T-helper 9 cell (primary cell): ENCODE results near the gene PLA2G2D.

Experiments
- DNase-seq: peaks from one replicate; pipeline ENCODE4 v3.0.0-alpha.2; 2020

Gene PLA2G2D

DNA sequence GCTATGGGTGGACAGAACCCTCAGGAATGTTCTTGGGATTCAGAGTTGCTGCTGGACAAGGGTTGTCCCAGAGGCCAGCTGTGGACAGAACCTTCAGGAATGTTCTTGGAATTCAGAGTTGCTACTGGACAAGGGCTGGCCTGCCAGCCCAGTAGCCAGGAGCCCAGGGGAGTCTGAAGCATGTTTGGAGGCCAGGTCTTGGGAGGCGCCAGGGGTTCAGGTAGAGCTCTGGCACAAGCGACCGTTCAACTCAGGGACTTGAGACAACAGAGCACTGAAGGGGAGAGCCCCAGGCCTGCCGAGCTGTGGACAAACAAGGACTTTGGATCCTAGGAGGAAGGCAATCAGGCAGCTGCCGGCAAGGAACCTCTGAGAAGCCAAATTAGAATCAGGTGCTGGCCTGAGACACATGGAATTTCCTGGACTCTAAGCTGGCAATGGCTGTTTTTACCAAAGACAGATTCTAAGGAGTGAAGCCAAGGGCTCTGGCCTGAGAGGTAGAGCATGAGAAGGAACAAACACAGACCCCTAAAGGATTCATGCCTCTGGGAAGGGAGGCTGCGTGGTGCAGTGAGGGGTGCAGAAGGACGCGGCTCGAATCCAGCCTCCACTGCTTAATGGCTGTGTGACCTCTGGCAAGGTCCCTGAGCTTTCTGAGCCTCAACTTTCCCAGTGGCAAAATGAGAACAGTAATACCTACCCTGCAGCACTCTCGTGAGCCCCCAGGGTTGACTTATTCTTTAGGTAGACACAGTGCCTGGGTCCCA, 36.0 kb downstream of the PLA2G2D start:
- no peak for DNase-seq

DNA sequence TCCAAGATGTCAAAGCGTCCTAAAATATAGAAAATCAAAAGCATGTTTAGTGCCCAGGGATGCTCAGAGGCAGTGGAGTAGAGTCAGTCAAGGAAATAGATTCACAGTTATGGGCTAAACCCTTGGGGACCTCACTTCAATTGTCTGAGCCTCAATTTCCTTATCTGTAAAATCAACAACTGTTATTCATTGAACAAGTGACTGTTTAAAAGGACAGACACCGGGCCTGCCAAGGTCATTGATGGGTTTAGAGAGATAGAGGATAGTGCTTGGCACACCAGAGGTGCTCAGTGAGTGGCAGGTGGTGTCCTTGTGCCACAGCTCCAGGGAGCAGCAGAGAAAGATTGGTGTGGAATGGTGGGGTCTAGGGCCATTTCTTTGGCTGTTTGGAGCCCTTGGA, 36.6 kb downstream of the PLA2G2D start:
- DNase-seq, result no peak

DNA sequence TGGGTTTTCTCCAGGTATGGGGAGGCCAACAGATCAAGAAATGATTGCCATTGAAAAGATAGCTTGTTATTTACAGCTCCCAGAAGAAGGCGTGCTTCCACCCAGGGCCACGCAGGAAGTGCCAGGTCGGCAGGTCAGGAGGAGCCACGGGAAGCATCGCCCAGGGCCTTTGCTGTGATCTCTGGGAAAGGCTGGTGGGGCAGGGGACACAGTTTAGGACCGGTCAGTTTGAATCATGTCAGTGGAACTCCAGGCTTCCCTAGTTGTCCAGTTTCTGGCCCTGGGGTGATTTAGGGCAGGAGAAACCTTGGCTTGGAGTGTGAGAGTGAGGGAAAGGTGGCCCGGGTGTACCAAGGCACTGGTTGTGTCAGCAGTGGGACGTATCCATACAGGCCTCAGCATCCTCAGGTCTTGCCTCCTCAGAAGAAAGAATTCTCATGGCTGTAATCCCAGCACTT, 38.0 kb downstream of the PLA2G2D start:
- DNase-seq, result no peak

DNA sequence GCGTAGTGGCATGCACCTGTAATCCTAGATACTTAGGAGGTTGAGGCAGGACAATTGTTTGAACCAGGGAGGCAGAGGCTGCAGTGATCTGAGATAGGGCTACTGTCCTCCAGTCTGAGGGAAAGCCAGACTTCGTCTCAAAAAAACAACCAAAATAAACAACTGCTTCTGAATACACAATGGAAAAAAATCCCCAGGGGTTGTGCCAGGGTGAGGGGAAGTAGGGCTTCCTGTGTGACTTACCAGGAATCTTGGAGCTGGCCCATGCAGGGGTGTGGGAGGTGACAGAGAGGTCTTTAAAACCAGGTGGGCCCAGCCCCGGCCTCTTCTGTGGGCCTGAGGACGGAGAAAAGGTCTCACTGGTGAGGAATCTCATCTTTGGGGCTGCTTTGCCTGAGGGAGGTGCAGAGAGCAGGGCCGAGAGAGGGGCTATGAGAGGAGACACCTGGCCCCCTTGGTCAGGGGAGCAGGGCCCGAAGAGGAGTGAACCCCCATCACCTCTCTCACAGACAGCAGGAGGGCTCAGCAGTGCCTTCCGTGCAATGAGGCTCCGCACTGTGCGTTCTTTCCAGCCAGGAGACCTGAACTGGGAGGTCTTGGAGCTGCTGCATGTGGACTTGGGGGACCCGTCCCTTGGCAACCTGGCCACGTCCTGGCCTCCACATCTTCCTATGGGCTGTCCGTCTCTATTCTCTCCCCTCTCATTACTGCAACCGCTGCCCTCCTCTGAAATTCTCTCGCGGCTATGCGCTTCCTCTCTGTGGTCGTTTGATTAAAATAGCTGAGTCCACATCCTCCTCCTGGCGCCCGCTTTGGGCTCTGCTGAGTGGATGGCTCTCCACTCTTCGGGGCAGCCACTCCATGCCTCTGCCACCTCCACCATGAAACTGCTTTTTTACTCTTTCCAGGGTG, 38.6 kb downstream of the PLA2G2D start:
- no peak for DNase-seq

DNA sequence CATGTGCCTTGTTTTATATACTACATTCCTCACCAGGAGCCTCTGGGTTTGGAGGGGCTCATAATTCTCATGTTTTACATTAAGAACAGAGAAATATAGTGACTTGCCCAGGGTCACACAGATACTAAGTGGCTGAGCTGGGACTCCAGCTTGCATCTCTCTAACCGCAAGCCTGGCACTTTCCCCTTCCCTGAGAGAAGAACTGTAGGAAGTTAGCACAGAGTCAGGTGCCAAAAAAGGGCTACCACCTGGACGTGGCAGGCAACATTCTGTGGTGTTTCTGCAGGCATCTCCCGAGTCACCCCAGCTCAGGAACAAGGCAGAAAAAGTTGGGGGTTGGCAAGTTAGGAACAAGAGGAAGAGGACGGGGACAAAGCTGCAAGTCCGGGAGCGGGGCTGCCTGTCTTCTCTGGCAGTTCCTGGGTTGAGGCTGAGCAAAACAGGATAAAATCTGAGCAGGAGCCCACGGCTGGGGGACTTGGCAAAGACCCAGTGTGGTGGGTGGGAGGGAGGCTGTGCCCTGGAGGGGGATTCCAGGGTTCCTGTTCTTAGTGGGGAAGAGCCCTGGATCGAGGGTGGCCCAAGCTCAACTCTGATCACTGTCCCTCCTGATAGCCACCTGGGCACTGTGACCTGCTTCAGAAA, 39.6 kb downstream of the PLA2G2D start:
- no peak for DNase-seq

DNA sequence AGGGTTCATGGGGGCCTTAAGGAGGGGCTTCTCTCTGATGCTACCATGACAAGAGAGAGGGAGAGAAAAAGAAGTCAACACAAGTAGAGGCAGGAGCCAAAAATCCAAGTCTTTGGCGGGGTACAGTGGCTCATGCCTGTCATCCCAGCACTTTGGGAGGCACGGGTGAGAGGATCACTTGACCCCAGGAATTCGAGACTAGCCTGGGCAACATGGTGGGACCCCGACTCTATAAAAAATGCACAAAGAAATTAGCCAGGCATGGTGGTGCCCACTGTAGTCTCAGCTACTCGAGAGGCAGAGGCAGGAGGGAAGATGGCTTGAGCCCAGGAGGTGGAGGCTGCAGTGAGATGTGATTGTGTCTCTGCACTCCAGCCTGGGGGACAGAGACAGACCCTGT, 40.6 kb downstream of the PLA2G2D start:
- no peak for DNase-seq

DNA sequence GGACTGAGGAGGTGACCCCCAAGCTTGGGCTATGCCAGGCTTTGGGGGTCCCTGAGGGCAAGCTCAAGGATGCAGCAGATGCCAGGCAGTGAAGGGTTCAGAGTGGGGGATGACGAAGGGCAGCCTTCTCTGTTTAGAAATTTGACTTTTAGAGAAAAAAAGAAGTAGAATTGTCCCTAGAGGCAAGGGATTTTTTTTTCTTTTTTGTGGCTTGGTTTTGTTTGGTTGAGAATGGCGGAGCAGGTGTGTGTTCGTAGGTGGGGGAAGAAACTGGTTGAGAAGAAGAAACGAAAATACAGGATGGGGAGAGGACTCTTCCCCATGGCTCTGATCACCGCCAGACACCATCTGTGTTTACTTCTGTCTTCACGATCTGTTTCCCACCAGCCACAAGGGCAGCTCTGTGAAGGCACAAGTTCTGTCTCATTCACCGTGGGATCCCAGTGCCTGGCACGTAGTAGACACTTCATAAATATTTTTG, 41.1 kb downstream of the PLA2G2D start:
- DNase-seq, result no peak

DNA sequence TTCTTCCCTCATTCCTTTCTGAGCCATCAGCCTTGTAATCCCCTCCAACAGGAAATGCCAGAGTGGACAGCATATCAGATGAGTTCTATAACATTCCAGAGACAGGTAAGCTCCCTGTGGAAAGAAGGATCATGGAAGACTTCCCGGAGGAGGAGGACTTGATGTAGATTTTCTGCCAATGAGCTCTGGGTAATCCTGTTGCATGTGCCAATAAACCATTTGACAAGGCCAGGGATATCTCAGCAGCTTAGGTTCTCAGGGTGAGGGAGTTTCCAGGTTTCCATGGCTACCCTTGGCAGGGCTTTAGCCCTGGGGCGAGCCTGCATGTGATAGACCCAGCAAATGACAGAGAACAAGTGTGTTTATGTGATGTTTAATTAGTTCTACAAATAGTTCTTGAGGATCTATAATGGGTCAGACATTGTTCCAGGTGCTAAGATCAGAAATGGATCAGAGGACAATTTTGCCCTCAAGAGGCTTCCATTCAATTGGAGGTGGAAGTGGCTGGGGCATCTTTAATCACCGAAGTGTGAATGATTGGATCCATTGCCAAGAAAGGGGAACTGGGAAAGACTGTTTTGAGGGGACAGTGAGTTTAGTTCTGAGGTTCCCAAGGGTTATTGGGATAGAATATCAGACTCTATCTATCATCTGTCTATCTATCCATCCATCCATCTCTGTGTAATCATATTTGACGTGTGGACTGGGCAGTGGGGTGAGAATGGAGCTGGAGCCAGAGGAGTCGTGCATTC, 42.5 kb downstream of the PLA2G2D start:
- DNase-seq, result no peak

DNA sequence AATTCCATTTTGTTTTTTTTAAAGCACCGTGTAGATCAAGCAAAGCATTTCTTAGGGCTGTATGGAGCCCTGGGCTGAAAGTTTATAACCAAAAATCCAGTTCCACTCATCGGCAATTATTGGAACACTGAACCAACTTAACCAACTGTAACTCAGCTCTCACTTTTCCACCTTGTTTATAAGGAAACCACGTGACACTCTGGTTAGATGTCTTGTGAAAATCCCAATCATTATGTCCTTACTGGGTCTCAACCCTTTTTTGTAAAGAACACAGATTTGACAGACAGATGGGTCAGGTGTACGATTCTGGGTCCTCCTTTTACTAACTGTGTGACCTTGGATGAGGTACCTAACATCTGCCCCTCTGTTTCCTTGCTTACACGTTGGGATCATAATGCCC, 43.1 kb downstream of the PLA2G2D start:
- no peak for DNase-seq

DNA sequence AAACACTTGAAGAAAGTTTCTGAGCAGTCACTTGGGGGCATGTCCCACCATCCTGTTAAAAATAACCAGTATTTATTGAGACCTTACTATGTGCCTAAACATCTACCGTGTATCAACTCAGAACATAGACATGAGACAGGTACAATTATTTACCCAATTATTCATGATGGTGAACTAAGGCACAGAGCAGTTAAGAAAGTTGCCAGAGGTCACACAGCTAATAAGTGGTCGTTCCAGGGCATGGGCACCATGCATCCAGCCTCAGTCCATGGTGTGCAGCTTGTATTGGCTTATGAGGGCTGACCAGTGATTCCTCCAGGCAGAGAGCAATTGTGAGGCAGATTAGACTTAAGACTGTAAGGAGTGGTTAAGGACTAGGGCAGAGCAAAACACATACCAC, 44.0 kb downstream of the PLA2G2D start:
- no peak for DNase-seq

DNA sequence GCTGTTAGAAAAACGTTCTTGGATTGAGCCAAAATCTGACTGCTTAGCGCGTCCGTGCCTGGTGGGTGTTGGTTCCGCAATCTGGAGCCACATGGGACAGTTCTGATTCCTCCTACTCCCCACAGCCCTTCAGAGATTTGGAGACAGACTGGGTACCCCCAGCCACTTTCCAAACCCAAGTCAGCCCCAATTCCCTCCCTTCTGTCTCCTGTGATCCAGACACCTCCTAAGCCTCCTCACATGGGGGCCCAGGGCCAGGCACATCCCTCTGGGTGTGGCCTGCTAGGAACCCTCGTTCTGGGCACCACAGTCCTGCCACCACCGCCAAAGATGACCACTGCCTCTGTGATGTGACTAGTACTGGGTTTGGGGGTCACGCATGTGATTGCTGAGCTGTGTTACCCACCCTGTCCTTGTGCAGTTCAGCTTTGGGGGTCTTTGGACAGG, 44.6 kb downstream of the PLA2G2D start:
- no peak for DNase-seq

DNA sequence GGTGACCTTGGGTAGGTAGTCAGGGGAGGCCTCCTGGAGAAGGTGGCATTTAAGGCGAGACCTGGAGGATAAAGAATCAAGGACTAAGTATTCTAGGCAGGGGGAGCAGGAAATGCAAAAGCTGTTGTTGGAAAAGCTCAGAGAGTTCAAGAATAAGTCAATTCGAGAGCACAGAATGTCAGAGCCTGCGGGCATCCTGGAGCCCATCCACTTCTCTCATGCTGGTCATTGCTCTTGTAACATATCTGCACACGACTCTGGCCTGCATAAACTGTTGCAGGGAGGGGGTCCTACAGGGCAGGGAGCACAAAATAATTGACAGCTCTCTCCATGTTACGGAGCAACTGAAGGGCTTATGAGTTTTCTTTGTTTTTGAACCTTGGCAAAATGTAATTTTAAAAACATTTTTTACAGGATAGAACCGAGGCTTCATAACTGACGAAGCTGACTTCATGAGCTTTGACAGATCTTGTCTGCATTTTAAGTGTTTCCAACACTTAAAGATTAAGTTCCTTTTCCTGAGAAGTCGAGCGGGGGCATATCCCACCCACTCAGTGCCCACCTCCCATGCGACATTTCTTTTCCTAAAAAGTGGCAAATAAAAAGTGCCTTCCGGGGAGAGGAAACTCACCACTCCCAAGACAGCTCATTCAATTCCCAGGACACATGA, 45.1 kb downstream of the PLA2G2D start:
- no peak for DNase-seq

DNA sequence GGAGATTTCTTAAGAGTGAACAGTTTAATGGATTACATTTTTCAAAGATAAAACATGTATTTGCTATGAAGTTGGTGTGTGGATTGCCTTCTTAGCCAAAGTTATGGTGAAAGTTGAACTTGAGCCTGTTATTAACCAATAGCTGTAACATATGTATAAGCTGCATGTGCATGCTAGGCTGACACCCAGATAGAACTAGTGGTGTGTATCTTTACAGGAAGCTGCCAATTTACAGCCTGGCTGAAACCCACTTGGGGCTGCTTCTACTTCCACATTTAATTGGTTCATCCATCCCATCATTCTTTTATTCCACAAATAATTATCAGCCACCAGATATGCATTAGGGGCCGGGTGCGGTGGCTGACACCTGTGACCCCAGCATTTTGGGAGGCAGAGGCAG, 46.1 kb downstream of the PLA2G2D start:
- no peak for DNase-seq

DNA sequence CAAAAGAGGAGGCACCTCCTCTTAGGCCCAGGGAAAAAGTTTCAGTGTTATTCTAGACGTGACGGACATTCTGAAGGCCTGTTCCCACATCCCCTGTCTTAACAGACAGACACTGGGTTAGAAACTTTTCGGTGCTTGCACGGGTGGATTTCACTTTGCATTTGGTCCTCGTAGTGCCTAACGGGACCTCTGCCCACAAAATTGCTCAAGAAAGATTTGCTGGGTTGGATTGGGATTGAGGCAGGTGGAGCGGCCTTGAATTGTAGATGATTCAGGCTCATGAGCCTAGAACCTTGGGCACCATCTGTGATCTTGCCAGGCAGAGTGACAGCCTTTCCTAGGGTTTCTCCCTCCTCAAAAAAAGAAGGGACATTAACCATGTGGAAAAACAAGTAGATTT, 46.6 kb downstream of the PLA2G2D start:
- DNase-seq, result no peak

DNA sequence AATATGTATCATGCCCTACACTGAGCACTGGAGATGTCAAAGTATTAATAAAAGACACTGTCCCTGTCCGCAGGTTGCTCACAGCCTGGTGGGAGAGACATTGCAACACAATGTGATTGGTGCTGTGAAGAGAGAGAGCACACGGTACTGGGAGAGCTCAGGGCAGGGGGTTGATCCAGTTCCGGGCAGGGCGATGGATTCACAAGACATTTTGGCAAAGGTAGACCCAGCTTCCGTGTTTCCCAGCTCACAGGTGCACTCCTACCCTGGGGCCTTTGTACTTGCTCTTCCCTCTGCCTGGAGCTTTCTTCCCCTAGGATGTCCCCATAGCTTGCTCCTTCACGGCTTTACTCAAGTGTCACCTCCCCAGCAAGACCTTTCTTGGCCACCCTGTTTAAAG, 47.9 kb downstream of the PLA2G2D start:
- DNase-seq, result no peak

DNA sequence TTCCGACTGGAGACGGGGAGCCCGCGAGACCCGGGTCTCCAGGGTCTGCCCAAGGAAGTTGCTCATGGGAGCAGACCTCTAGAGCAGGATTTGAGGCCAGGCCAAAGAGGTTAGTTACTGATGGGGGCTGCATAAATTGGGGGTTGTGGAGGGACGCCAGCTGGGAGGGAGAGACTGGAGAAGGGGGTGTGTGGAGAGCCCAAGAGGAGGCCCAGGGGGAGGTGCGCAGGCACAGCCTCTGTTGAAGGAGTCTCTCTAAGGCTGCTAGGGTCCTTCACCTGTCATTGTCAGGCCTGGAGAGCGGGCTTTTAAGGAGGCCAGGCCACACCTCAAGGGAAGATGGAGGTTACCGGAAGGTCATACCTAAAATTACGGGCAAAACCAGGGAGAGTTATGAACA, 49.0 kb downstream of the PLA2G2D start:
- no peak for DNase-seq

DNA sequence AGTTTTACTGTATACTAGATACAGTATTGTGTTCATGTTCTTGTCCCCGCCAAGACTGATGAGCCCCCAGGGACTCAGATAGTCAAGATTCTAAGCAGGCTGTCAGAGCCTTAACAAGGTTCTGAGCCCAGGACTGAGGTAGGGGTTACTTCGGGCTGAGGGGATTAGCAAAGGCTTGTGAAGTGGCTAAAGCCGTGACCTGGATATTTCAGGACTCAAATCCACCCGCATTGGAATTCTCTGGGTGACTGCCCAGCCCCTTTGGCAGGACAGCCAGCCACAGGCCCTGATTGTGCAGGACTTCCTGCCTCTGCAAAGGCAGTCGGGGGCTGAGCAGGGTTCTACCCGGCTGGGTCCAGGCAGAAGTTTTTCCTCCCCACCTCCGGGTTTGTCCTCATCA, 49.5 kb downstream of the PLA2G2D start, which contains the start of gene PLA2G5:
Gene PLA2G5, plus strand, starts transcription at position 321 of the 400 bp plus-strand sequence. CDS start 14,637 bp downstream, outside the sequence.
- no peak for DNase-seq

DNA sequence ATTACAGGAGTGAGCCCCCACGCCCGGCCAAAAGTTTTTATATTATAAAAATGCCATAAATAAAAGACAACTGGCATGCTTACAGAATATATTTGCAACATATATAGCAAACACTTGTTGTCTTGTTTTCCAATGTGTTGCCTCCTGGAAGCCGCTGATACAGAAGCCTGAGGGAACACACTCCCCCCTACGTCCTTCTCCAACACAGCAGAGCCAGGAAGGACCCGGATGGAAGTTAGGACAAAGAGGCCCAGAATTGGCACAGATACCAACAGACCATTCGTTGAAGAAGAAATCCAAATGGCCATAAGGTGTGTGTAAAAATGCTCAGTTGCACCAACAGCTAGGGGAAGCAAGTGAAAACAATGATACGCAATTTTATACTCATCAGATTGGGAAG, 50.6 kb downstream of the PLA2G2D start:
- no peak for DNase-seq

DNA sequence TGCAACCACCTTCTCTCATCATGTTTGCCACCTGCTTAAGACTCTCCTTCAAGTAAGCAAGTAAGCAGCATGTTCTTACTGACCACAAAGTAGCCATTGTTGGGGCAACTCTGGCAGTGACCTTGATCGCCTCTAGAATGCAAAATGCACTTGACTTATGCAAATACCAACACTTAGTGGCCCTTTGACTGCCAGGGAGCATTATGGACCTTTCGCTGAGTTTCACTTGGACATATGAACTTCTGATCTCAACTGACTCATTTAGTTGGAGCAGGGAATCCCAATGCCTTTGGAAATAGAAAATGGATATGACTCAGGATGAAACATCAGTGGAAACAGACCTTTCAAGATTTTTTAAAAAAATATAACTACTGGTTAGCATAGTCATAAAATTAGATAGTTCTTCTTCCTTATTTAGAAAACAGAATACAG, 55.5 kb downstream of the PLA2G2D start:
- DNase-seq, result no peak
